IPS-20b (cell line): ENCODE results near the gene RBFA.
"Not testable (repeated sequence)": the region's sequence is repeated elsewhere in the genome, so short reads cannot be mapped to it uniquely, and the experiment has no call there.

Source experiments
- H3K27ac ChIP-seq: one replicate; pipeline ENCODE4 v1.5.1; 2013; ENCODE audit warnings: low read length
- H3K27me3 ChIP-seq: 2 replicates; pipeline ENCODE4 v1.6.1; 2013; ENCODE audit warnings: mild to moderate bottlenecking, low read length, inconsistent platforms; ENCODE audit not compliant: insufficient read depth
- H3K36me3 ChIP-seq: 2 replicates; pipeline ENCODE4 v1.6.1; 2013; ENCODE audit warnings: low read depth, mild to moderate bottlenecking, inconsistent platforms, low read length, moderate library complexity; ENCODE audit not compliant: insufficient read depth
- H3K4me1 ChIP-seq: 2 replicates; pipeline ENCODE4 v1.6.1; 2013; ENCODE audit warnings: mild to moderate bottlenecking, control low read depth, inconsistent platforms, low read length, moderate library complexity; ENCODE audit not compliant: insufficient read depth
- H3K4me3 ChIP-seq: 2 replicates; pipeline ENCODE4 v1.5.1; 2013; ENCODE audit warnings: mild to moderate bottlenecking, low read length, inconsistent platforms
- H3K9ac ChIP-seq: 2 replicates; pipeline ENCODE4 v1.6.1; 2013; ENCODE audit warnings: low read depth, mild to moderate bottlenecking, inconsistent platforms, low read length, moderate library complexity
- H3K9me3 ChIP-seq: 2 replicates; pipeline ENCODE4 v1.6.1; 2013; ENCODE audit warnings: mild to moderate bottlenecking, low read depth, low read length, inconsistent platforms; ENCODE audit not compliant: insufficient read depth

Gene RBFA

GRCh38 chr18:80004600-80005342 is 29.5 kb upstream of the RBFA start:
- no peak overlapping the region for H3K4me3 ChIP-seq
- H3K27me3 ChIP-seq: no peaks in the 10 kb centered on the region
- peaks cover 3% of the 10 kb centered on the region; the same call in 1 of the 2 replicates for H3K4me1 ChIP-seq
- H3K9ac ChIP-seq: no peak overlapping the region
- no peaks in the 10 kb centered on the region for H3K36me3 ChIP-seq
- no peak overlapping the region for H3K27ac ChIP-seq
- H3K9me3 ChIP-seq: peaks cover 30% of the 10 kb centered on the region

- Histone ChIP-seq H3K36me3 (no peaks in the 10 kb centered on the region), H3K4me1 (peaks cover 3% of the 10 kb centered on the region; the same call in 1 of the 2 replicates), H3K9me3 (peaks cover 28% of the 10 kb centered on the region), H3K27ac (no peak overlapping the region), H3K27me3 (no peaks in the 10 kb centered on the region), H3K9ac (peak overlapping the region; percentile 73; the same call in 1 of the 2 replicates), H3K4me3 (no peak overlapping the region)
These were observed 27.5 kb upstream of the RBFA start for GRCh38 chr18:80006724-80007123.

GRCh38 chr18:80009661-80010550 is 24.3 kb upstream of the RBFA start:
- H3K4me1 ChIP-seq: peaks cover 3% of the 10 kb centered on the region; the same call in 1 of the 2 replicates
- no peak overlapping the region for H3K9ac ChIP-seq
- no peak overlapping the region for H3K4me3 ChIP-seq
- no peaks in the 10 kb centered on the region for H3K36me3 ChIP-seq
- H3K9me3 ChIP-seq: peaks cover 35% of the 10 kb centered on the region
- H3K27ac ChIP-seq: no peak overlapping the region
- no peaks in the 10 kb centered on the region for H3K27me3 ChIP-seq

GRCh38 chr18:80010551-80010906 is 23.7 kb upstream of the RBFA start:
- peaks cover 3% of the 10 kb centered on the region; the same call in 1 of the 2 replicates for H3K4me1 ChIP-seq
- H3K27me3 ChIP-seq: no peaks in the 10 kb centered on the region
- no peak overlapping the region for H3K9ac ChIP-seq
- H3K36me3 ChIP-seq: no peaks in the 10 kb centered on the region
- no peak overlapping the region for H3K27ac ChIP-seq
- H3K4me3 ChIP-seq: no peak overlapping the region
- H3K9me3 ChIP-seq: peaks cover 35% of the 10 kb centered on the region

- peaks cover 35% of the 10 kb centered on the region for H3K9me3 ChIP-seq
- H3K4me1 ChIP-seq, H3K9ac ChIP-seq, H3K36me3 ChIP-seq, H3K27ac ChIP-seq, H3K27me3 ChIP-seq, H3K4me3 ChIP-seq: not testable (repeated sequence)
These were observed 22.6 kb upstream of the RBFA start for GRCh38 chr18:80011496-80012137.

GRCh38 chr18:80012714-80013113 is 21.5 kb upstream of the RBFA start:
- H3K36me3 ChIP-seq: no peaks in the 10 kb centered on the region
- no peaks in the 10 kb centered on the region for H3K4me1 ChIP-seq
- H3K4me3 ChIP-seq: no peak overlapping the region
- H3K9ac ChIP-seq: no peak overlapping the region
- H3K9me3 ChIP-seq: peaks cover 35% of the 10 kb centered on the region
- no peak overlapping the region for H3K27ac ChIP-seq
- no peaks in the 10 kb centered on the region for H3K27me3 ChIP-seq

- peaks cover 79% of the 10 kb centered on the region for H3K9me3 ChIP-seq
- H3K27me3 ChIP-seq: no peaks in the 10 kb centered on the region
- no peak overlapping the region for H3K27ac ChIP-seq
- no peak overlapping the region; the same call in 1 of the 2 replicates for H3K4me3 ChIP-seq
- H3K36me3 ChIP-seq: no peaks in the 10 kb centered on the region
- H3K4me1 ChIP-seq: no peaks in the 10 kb centered on the region
- no peak overlapping the region for H3K9ac ChIP-seq
These were observed 11.6 kb upstream of the RBFA start for GRCh38 chr18:80022613-80023012.

GRCh38 chr18:80023173-80023572 is 11.1 kb upstream of the RBFA start:
- no peak overlapping the region for H3K9ac ChIP-seq
- no peak overlapping the region for H3K27ac ChIP-seq
- H3K4me1 ChIP-seq: no peaks in the 10 kb centered on the region
- no peak overlapping the region; the same call in 1 of the 2 replicates for H3K4me3 ChIP-seq
- H3K36me3 ChIP-seq: no peaks in the 10 kb centered on the region
- no peaks in the 10 kb centered on the region for H3K27me3 ChIP-seq
- H3K9me3 ChIP-seq: peaks cover 79% of the 10 kb centered on the region

GRCh38 chr18:80026363-80026762 is 7.9 kb upstream of the RBFA start:
- Histone ChIP-seq H3K27ac (no peak overlapping the region), H3K27me3 (no peaks in the 10 kb centered on the region), H3K9ac (no peak overlapping the region), H3K4me1 (no peaks in the 10 kb centered on the region), H3K4me3 (no peak overlapping the region), H3K9me3 (peaks cover 51% of the 10 kb centered on the region), H3K36me3 (no peaks in the 10 kb centered on the region)

GRCh38 chr18:80027719-80028118 is 6.5 kb upstream of the RBFA start:
- H3K9me3 ChIP-seq: peaks cover 37% of the 10 kb centered on the region
- not testable (repeated sequence) for H3K4me3 ChIP-seq, H3K27ac ChIP-seq, H3K9ac ChIP-seq, H3K27me3 ChIP-seq, H3K4me1 ChIP-seq, H3K36me3 ChIP-seq

- no peaks in the 10 kb centered on the region for H3K36me3 ChIP-seq
- H3K9ac ChIP-seq: no peak overlapping the region
- H3K4me1 ChIP-seq: peaks cover 3% of the 10 kb centered on the region; the same call in 1 of the 2 replicates
- H3K4me3 ChIP-seq: no peak overlapping the region
- H3K27ac ChIP-seq: no peak overlapping the region
- H3K27me3 ChIP-seq: peaks cover 4% of the 10 kb centered on the region
- H3K9me3 ChIP-seq: peaks cover 17% of the 10 kb centered on the region; the same call in 1 of the 2 replicates
These were observed 4.5 kb upstream of the RBFA start for GRCh38 chr18:80029690-80030089.
